Subcutaneous adipose tissue (tissue), 4 donors: ENCODE data around the gene PLA2R1. TPM values are rescaled to one million over a fixed set of nuclear protein-coding genes. Genes with fewer than 3 reads are reported as not detected.

Source experiments
- total RNA-seq, 4 donors: library from RNA; depleted of rRNA; stranded (reverse); fragments of >200 nt; gene quantifications; one replicate each; pipeline ENCODE4 v1.1.0, GENCODE V29; 2016
- TF ChIP-seq, protein P1 (sequence below): fragments of 450-650 bp; IDR thresholded peaks from one replicate; pipeline ENCODE4 v1.5.1; 2016; ENCODE audit warnings: low read depth, mild to moderate bottlenecking, control low read depth, antibody characterized with exemption, moderate library complexity

The PLA2R1 gene
- total RNA-seq, 4 donors from 2014 or later = 13.2 to 24.4 (median 19.1) TPM

DNA sequence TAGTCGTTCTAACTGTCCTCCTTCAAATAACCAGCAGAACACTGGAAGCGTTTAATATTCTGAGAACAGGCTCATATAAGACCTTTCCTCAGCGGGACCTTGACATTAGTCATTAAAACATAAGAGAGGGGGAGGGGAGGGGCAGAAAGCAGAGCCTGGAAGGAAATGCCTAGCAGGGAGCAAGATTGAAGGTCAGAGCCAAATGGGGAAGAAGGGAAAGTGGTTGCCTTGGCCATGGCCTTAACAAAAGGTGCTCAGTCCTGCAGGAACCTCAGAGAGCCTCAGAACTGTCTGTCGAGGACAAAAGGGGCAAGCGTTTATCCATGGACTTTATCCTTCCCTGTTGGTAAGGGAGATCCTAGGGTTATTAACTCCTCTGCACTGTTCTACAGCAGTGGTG, 856 bp upstream of the PLA2R1 start:
- TF ChIP-seq, protein P1, sequence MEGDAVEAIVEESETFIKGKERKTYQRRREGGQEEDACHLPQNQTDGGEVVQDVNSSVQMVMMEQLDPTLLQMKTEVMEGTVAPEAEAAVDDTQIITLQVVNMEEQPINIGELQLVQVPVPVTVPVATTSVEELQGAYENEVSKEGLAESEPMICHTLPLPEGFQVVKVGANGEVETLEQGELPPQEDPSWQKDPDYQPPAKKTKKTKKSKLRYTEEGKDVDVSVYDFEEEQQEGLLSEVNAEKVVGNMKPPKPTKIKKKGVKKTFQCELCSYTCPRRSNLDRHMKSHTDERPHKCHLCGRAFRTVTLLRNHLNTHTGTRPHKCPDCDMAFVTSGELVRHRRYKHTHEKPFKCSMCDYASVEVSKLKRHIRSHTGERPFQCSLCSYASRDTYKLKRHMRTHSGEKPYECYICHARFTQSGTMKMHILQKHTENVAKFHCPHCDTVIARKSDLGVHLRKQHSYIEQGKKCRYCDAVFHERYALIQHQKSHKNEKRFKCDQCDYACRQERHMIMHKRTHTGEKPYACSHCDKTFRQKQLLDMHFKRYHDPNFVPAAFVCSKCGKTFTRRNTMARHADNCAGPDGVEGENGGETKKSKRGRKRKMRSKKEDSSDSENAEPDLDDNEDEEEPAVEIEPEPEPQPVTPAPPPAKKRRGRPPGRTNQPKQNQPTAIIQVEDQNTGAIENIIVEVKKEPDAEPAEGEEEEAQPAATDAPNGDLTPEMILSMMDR = no peak

DNA sequence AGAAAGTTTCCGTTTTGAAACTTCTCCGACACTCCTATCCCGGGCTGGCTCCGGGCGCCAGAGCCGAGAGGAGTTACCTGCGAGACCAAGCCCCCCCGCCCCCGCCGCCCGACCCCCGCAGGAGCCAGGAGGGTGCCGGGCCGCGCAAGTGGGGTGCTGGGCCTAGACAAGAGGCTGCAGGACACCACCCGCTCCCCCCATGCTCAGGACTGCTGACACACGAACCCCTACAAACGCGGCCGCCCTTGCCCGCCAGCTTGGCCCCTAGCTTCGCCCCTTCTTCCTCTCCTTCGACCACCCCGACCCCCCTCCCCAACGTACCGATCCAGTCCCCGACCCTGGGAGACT, 497 bp downstream of the PLA2R1 start:
- TF ChIP-seq, protein P1 = no peak

DNA sequence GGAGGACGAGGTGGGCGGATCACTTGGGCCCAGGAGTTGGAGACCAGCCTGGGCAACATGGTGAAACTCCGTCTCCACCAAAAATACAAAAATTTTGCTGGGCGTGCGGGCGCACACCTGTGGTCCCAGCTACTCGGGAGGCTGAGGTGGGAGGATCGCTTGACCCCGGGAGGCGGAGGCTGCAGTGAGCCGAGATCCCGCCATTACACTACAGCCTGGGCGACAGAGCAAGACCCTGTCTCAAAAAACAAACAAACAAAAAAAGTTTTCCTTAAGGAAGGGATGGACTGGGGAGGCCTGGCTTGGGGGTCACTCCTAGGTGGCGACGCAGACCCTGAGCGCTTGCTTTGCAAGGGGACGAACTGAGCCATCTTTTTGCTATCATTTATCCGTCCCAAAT, 882 bp downstream of the PLA2R1 start:
- TF ChIP-seq, protein P1 = no peak

DNA sequence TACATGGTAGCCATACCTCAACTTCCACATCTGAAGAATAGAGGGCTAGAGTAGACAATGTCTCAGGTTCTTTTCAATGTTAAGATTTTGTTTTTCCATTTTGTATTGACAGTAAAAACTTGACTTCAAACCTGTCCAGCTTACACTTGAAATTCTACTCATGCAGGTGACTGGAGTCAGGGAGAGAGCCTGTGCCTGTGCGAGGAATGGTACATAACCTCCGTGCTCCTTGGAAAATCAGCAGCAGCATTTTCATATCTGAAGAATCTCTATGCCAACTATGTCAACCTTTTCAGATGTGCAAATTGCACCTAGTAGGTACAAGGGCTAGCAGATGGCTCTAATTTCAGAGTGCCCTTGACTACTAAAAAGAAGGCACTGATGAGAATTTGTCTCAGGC, 2.1 kb downstream of the PLA2R1 start:
- TF ChIP-seq, protein P1 = no peak

DNA sequence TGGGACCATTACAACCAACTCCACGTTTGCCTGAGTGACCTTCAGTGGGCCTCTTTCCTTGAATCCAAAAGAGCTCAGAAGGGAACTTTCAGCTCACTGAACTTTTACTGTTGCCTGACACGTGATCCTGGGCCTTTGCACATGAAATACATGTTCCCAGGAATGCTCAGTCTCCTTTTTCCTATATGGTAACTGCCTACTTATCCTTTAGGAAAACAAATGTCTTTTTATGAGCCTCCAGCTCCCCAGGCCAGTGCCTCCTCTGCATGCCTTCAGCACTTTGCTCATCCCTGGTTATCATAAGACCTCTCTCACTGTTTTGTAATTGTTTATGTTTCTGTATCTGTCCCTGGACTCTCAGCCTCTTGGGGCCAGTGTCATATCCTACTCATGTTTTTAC, 5.1 kb downstream of the PLA2R1 start:
- TF ChIP-seq, protein P1 = no peak

DNA sequence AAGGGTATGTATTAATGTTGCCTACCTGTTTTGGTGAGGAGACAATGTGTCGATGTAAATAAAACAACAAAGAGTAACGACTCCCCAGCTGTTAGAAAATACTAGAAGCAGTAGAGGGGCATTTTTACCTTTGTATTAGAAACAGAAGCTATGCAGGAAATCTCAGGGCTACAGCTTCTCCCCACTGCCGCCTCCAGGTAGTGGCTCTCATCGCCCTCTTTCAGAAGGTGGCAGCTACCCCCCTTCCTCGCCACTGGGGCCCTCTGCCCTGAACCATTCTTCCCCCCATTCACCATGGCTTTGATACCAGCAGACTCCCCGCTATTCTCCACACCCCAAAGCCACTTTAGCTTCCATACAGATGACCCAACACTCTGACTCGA, 6.7 kb downstream of the PLA2R1 start:
- TF ChIP-seq, protein P1 = no peak

DNA sequence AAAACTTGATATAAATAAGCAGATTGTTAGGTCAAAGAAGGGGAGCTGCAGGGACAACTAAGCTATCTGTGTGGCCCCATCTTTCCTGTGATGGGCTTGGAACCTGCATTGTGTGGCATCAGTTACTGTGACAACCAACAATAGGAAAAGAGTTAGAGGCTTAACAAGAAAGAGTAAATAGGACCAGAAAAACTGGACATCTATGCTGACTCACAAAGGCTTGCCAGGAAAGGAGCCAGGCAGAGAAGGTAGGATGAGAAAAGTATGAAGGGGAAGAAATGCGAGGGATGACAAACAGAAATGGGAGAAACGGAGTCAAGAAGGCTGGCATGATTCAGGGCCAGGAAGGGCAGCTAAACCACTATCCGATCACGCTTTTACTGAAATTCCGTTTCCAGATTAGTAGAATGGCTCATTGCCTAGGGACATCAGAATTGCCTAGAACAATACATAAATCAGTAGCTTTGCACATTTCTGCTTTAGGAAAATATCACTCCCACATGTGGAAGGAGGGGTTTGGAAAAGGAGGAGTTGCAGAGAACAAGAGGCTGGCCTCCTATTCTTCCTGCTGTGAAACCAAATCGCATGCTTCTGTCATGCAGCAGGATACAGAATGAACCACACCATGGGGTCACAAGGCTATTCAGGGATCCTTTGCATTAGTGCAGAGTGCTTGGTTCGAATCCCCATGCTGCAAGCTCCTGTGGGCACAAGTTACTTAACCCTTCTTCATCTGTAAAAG, 7.3 kb downstream of the PLA2R1 start:
- TF ChIP-seq, protein P1 = no peak
